ENCODE measurements around the gene RSKR.
"Not testable (repeated sequence)": the region's sequence is repeated elsewhere in the genome, so short reads cannot be mapped to it uniquely, and the experiment has no call there.

RSKR gene

GRCh38 chr17:28577466-28577824 is 36.5 kb downstream of the RSKR start:
- DNase-seq (ENCODE audit: low spot score) = no peak

- DNase-seq (ENCODE audit: low spot score) = peak; percentile 97
These were observed 37.1 kb downstream of the RSKR start, which contains the start of gene ALDOC for GRCh38 chr17:28576758-28577465. Gene ALDOC (minus strand): TSS chr17:28576895. CDS start chr17:28575532, 1,363 bp downstream.

- not testable (repeated sequence) for DNase-seq (ENCODE audit: low spot score)
These were observed 38.0 kb downstream of the RSKR start for GRCh38 chr17:28576016-28576415.

- no peak for DNase-seq (ENCODE audit: low spot score)
These were observed 38.7 kb downstream of the RSKR start for GRCh38 chr17:28575126-28575795.

- DNase-seq (ENCODE audit: low spot score) = no peak
These were observed 39.5 kb downstream of the RSKR start for GRCh38 chr17:28574526-28574925.

GRCh38 chr17:28573966-28574480 is 40.0 kb downstream of the RSKR start:
- no peak for DNase-seq (ENCODE audit: low spot score)

- DNase-seq (ENCODE audit: low spot score) = no peak
These were observed 40.5 kb downstream of the RSKR start for GRCh38 chr17:28573521-28573920.

- peak; percentile 40 for DNase-seq (ENCODE audit: low spot score)
These were observed 41.0 kb downstream of the RSKR start for GRCh38 chr17:28573040-28573380.

GRCh38 chr17:28572259-28573039 is 41.5 kb downstream of the RSKR start:
- DNase-seq (ENCODE audit: low spot score) = no peak

- DNase-seq (ENCODE audit: low spot score) = peak; percentile 99
These were observed 42.4 kb downstream of the RSKR start, which contains the start of gene PIGS for GRCh38 chr17:28571361-28572122. Gene PIGS (minus strand): TSS chr17:28571524. CDS start chr17:28571496, 28 bp downstream.

GRCh38 chr17:28570716-28571360 is 43.1 kb downstream of the RSKR start:
- peak; percentile 43 for DNase-seq (ENCODE audit: low spot score)

GRCh38 chr17:28569446-28569845 is 44.5 kb downstream of the RSKR start:
- no peak for DNase-seq (ENCODE audit: low spot score)

GRCh38 chr17:28567604-28568003 is 46.4 kb downstream of the RSKR start:
- DNase-seq (ENCODE audit: low spot score) = no peak

- peak; percentile 70 for DNase-seq (ENCODE audit: low spot score)
These were observed 50.5 kb downstream of the RSKR start for GRCh38 chr17:28563475-28563874.
